NB4 (cell line): ENCODE results near the gene LAG3.
A peak's percentile ranks its signal among the peaks of the same experiment; 100 is the strongest.

Experiments
- DNase-seq: peaks from one replicate; pipeline ENCODE4 v3.0.0; 2010; ENCODE audit warnings: low read depth
- H3K4me3 ChIP-seq: one replicate; pipeline ENCODE4 v1.5.1; 2011; ENCODE audit warnings: mild to moderate bottlenecking, low read depth, low read length, moderate library complexity
- MYC ChIP-seq: IDR thresholded peaks from 2 replicates; pipeline ENCODE4 v1.6.1; 2011; ENCODE audit warnings: low read depth, low read length
- POLR2A ChIP-seq: IDR thresholded peaks from 2 replicates; pipeline ENCODE4 v1.6.1; 2011; ENCODE audit warnings: mild to moderate bottlenecking; ENCODE audit not compliant: insufficient read length; ENCODE audit errors: extremely low read depth
- TF ChIP-seq, protein P1 (sequence below): IDR thresholded peaks from one replicate; pipeline ENCODE4 v1.5.1; 2012; ENCODE audit warnings: low read depth, low read length
- TF ChIP-seq, protein P2 (sequence below): IDR thresholded peaks from 2 replicates; pipeline ENCODE4 v1.6.1; 2011; ENCODE audit warnings: low read depth, low read length

LAG3 gene

DNA sequence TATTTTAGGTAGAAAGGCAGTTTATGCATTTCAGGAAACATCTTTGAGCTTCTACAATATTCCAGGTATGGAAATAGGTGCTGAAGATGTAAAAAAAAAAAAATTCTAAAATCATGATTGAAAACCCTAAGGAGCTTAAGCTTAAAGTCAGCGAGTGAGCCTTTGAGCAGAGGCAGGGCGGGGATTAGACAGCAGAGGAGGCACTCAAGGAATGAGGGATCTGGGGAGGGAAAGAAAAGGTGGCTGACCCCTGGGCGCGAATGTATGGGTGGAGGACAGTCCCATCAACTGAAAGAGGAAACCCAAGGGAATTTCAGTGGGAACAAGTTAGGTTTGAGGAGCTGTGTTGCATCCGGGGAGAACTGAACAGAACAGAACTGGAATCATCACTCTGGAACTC lies 12.6 kb upstream of the LAG3 start:
- TF ChIP-seq, protein P1, sequence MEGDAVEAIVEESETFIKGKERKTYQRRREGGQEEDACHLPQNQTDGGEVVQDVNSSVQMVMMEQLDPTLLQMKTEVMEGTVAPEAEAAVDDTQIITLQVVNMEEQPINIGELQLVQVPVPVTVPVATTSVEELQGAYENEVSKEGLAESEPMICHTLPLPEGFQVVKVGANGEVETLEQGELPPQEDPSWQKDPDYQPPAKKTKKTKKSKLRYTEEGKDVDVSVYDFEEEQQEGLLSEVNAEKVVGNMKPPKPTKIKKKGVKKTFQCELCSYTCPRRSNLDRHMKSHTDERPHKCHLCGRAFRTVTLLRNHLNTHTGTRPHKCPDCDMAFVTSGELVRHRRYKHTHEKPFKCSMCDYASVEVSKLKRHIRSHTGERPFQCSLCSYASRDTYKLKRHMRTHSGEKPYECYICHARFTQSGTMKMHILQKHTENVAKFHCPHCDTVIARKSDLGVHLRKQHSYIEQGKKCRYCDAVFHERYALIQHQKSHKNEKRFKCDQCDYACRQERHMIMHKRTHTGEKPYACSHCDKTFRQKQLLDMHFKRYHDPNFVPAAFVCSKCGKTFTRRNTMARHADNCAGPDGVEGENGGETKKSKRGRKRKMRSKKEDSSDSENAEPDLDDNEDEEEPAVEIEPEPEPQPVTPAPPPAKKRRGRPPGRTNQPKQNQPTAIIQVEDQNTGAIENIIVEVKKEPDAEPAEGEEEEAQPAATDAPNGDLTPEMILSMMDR = no peak
- no peak for TF ChIP-seq POLR2A
- no peak for TF ChIP-seq MYC
- TF ChIP-seq, protein P2, sequence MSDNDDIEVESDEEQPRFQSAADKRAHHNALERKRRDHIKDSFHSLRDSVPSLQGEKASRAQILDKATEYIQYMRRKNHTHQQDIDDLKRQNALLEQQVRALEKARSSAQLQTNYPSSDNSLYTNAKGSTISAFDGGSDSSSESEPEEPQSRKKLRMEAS = no peak
- no peak for DNase-seq
- no peak overlapping the region for H3K4me3 ChIP-seq

DNA sequence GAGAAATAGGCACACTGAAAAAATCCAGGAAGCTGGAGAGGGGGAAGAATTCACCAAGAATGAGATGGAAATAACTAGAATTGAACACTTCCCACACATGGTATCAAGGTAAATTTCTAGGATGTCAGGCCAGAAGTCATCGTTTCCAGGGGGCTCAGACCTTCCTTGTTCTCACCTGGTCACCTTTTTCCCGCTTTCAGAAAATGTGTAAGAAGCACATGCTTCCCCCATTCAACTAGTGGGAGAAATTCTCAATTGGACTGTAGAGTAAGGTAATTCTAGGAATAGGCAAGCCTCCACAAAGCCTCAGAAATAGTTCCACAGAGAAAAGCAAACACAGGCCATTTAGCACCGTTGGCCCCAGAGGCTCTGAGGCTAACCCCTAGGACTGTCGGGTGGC lies 8.9 kb upstream of the LAG3 start:
- TF ChIP-seq, protein P1 = no peak
- TF ChIP-seq POLR2A (no peak), MYC (no peak)
- TF ChIP-seq, protein P2 = no peak
- no peak overlapping the region for H3K4me3 ChIP-seq
- no peak for DNase-seq

DNA sequence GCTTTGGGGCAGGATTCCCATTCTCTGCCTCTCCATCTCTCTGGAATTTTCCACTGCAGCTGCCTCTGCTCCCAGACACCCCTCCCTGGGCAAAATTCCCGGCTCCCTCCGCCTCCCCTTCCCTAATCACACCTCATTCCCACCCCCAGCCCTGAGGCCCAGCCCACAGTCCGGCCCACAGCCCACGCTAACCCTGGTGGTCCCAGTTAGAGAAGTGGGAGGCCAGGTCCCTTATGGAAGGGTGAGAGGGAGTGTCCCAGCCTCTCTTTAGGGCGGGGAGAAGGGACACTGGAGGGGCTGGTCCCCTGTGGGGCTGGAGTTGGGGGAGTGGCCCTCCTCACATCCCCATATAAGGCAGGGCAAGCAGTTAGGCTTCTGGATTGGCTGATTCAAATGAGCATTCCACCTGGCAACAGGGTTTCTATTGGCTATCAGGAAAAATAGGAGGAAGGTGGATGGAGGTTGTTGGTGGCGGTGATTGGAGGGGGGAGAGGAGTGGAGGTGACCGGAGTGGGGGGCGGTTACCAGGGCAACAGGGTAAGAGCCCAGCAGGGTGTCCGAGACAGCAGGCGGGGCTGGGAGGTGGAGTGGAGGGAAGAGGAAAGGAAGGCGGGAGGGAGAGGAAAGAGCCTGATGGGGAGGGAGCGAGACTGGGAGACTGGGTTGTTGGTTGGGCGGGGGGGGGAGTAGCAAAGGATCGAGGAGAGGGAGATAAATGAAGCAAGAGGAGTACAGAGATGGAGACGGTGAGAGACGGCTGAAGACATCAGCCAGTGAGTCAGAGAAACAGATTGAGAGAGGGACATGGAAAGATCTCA lies 8.1 kb upstream of the LAG3 start:
- TF ChIP-seq MYC = no peak
- TF ChIP-seq, protein P2 = no peak
- no peak for TF ChIP-seq POLR2A
- no peak overlapping the region for H3K4me3 ChIP-seq

DNA sequence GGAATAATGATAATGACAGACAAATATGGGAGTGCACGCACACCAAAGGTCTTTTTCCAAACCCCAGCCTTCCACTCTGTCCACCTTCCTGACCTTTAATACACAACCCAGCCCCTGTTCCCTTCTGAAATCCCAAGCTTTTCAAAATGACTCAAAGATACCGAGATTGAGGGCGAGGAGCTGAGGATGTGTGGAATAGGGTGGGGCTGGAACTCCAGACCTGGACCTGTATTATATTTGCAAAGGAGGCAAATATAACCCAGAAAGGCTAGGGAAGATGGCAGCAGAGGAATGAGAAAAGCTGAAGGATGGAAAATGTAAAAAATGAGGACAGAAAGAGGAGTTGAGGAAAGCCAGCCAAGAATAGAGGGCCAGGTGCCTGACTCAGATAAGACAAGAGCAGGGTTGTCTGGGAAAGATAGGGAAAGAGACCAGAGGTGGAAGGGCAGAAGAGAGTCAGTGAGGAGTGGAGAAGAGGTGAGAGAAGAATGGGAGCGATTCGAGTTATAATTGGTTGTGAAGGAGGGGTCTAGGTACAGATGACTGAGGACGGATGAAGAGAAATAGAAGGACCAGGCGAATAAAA lies 7.2 kb upstream of the LAG3 start:
- DNase-seq = no peak
- TF ChIP-seq POLR2A (no peak), MYC (no peak)
- TF ChIP-seq, protein P1 = no peak
- TF ChIP-seq, protein P2 = no peak
- no peak overlapping the region for H3K4me3 ChIP-seq

More for the DNA sequence above, 8.1 kb upstream of the LAG3 start:
- peak; percentile 69 for DNase-seq

DNA sequence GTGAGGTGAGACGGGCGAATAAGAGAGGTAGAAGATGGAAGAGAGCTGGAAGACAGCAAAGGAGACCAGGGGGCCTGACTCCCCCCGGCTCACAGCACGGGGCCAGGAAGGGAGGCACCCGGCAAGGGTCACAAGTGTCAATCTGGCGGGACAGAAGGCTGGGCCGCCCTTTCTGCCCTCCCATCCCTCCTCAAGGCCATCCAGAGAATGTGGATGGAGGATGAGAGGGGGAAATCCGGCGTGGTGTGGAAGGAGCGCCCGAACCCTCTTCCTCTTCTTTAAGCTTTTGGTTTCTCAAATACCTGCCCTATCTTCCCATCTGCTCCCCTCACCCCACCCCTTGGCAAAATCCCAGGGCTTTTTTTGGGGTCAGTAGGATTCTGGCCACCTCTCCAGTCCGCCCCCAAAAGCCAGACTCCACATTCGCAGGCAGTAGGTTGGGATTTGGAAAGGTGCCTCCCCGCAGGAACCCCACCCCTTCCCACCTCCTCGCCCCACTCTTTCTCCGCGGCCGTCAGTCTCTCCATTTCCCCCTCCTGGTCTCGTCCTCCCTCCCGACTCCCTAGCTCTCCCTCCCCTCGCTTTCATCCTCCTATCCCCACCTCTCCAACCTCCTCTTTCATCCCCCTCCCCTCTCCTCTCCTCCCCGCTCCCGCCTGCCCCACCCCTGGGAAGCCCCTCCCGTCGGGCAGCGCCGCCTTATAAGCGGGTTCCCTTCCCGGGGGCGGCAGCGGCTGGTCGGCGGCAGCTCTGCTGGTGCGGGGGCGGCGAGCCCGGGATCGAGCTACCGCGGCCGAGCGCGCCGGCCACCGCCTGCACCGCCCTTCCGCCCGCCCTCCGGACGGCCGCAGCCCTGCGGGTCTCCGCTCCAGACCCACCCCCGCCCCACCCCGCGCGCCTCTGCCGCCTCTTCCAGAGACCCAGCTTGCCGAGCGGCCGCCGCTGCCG lies 6.4 kb upstream of the LAG3 start, which contains the start of gene PTMS:
TSS of gene PTMS (plus strand) at position 730 of the 948 bp plus-strand sequence. CDS start 343 bp downstream, outside the sequence.
- DNase-seq = peak; percentile 59
- peak within 1 kb of the TSS; percentile 46 for H3K4me3 ChIP-seq
- peak; percentile 1 for TF ChIP-seq POLR2A
- TF ChIP-seq, protein P1 = no peak
